ENCODE data around the gene POLRMT. TPM values are rescaled to one million over a fixed set of nuclear protein-coding genes. Genes with fewer than 3 reads are reported as not detected.

The POLRMT gene
- total RNA-seq, 6 experiments from 2014 or later = 29.9 to 44.2 (median 34.7) TPM

- Mint-ChIP-seq H3K27me3 (ENCODE audit: insufficient read depth) (no peaks in the 10 kb centered on the region; the same call in 1 of the 2 replicates), H3K4me1 (ENCODE audit: low read depth) (no peaks in the 10 kb centered on the region), H3K27ac (no peak overlapping the region), H3K9me3 (no peaks in the 10 kb centered on the region), H3K4me3 (no peak overlapping the region), H3K36me3 (ENCODE audit: low read depth) (peaks cover 13% of the 10 kb centered on the region)
- no peak for DNase-seq
- no peak for TF ChIP-seq CTCF (IDR thresholded peaks at IDR 0.05)
Observed at GRCh38 chr19:618247-618619, 15.1 kb downstream of the POLRMT start.

- TF ChIP-seq CTCF (IDR thresholded peaks at IDR 0.05) = no peak
- Mint-ChIP-seq H3K36me3 (ENCODE audit: low read depth) (peaks cover 13% of the 10 kb centered on the region), H3K27ac (no peak overlapping the region), H3K9me3 (no peaks in the 10 kb centered on the region), H3K4me1 (ENCODE audit: low read depth) (no peaks in the 10 kb centered on the region), H3K27me3 (ENCODE audit: insufficient read depth) (peaks cover 3% of the 10 kb centered on the region), H3K4me3 (no peak overlapping the region)
- no peak for DNase-seq
Observed at GRCh38 chr19:617551-618246, 15.6 kb downstream of the POLRMT start.

GRCh38 chr19:616747-617526 is 16.4 kb downstream of the POLRMT start:
- DNase-seq = no peak
- peaks cover 5% of the 10 kb centered on the region for H3K4me1 Mint-ChIP-seq (ENCODE audit: low read depth)
- TF ChIP-seq CTCF (IDR thresholded peaks at IDR 0.05) = no peak
- no peaks in the 10 kb centered on the region for H3K9me3 Mint-ChIP-seq
- H3K27ac Mint-ChIP-seq = no peak overlapping the region
- H3K36me3 Mint-ChIP-seq (ENCODE audit: low read depth) = peaks cover 13% of the 10 kb centered on the region
- no peak overlapping the region for H3K4me3 Mint-ChIP-seq
- peaks cover 4% of the 10 kb centered on the region for H3K27me3 Mint-ChIP-seq (ENCODE audit: insufficient read depth)

- Mint-ChIP-seq H3K27ac (no peak overlapping the region), H3K9me3 (no peaks in the 10 kb centered on the region), H3K27me3 (ENCODE audit: insufficient read depth) (peaks cover 4% of the 10 kb centered on the region), H3K36me3 (ENCODE audit: low read depth) (peaks cover 13% of the 10 kb centered on the region), H3K4me1 (ENCODE audit: low read depth) (peaks cover 12% of the 10 kb centered on the region), H3K4me3 (no peak overlapping the region)
- TF ChIP-seq CTCF (IDR thresholded peaks at IDR 0.05) = no peak
- DNase-seq = no peak
Observed at GRCh38 chr19:616062-616700, 17.2 kb downstream of the POLRMT start.

- no peak for TF ChIP-seq CTCF (IDR thresholded peaks at IDR 0.05)
- H3K27me3 Mint-ChIP-seq (ENCODE audit: insufficient read depth) = peaks cover 5% of the 10 kb centered on the region
- H3K27ac Mint-ChIP-seq = no peak overlapping the region
- DNase-seq = no peak
- no peak overlapping the region for H3K4me3 Mint-ChIP-seq
- peaks cover 13% of the 10 kb centered on the region for H3K36me3 Mint-ChIP-seq (ENCODE audit: low read depth)
- H3K4me1 Mint-ChIP-seq (ENCODE audit: low read depth) = peaks cover 18% of the 10 kb centered on the region
- H3K9me3 Mint-ChIP-seq = no peaks in the 10 kb centered on the region
Observed at GRCh38 chr19:615619-616018, 17.7 kb downstream of the POLRMT start.

Measured in HFFc6 (cell line).